ENCODE results near the gene ABO. TPM values are rescaled to one million over a fixed set of nuclear protein-coding genes. Genes with fewer than 3 reads are reported as not detected.

The ABO gene
- total and polyA plus RNA-seq, 9 of the 15 experiments (the other 6 are each of a cell fraction or from before 2014, with no cell fraction given): 5.0 to 21.9 (median 11.9) TPM

GRCh38 chr9:133263557-133263956 lies 11.4 kb downstream of the ABO start (continued):
- TF ChIP-seq WHSC1 (IDR thresholded peaks at IDR 0.05; ENCODE audit: low read length) (no peak), CREB5 (CRISPR knock-in tag; IDR thresholded peaks at IDR 0.05) (no peak), HBP1 (CRISPR knock-in tag; IDR thresholded peaks at IDR 0.05) (no peak), ZNF668 (CRISPR knock-in tag; IDR thresholded peaks at IDR 0.05) (no peak), MGA (IDR thresholded peaks at IDR 0.05) (no peak), MEF2A (IDR thresholded peaks at IDR 0.05; ENCODE audit: control insufficient read depth, low read depth, low read length) (no peak), CHCHD3 (CRISPR knock-in tag; IDR thresholded peaks at IDR 0.05) (no peak), E2F8 (IDR thresholded peaks at IDR 0.05; ENCODE audit: low read depth, partially characterized antibody) (no peak), ZBTB1 (CRISPR knock-in tag; IDR thresholded peaks at IDR 0.05; ENCODE audit: borderline replicate concordance, low read depth) (no peak), ZC3H11A (IDR thresholded peaks at IDR 0.05; ENCODE audit: low read depth, low read length) (no peak)

Measured in K562 (cell line).